CD4-positive, alpha-beta T cell treated with Interleukin-12 subunit alpha and Interleukin-12 subunit beta, for 1 hour (primary cell): ENCODE results near the gene NEK8.

ENCODE experiments used
- DNase-seq: peaks from one replicate; pipeline ENCODE4 v3.0.0-alpha.2; 2020

Gene NEK8

DNA sequence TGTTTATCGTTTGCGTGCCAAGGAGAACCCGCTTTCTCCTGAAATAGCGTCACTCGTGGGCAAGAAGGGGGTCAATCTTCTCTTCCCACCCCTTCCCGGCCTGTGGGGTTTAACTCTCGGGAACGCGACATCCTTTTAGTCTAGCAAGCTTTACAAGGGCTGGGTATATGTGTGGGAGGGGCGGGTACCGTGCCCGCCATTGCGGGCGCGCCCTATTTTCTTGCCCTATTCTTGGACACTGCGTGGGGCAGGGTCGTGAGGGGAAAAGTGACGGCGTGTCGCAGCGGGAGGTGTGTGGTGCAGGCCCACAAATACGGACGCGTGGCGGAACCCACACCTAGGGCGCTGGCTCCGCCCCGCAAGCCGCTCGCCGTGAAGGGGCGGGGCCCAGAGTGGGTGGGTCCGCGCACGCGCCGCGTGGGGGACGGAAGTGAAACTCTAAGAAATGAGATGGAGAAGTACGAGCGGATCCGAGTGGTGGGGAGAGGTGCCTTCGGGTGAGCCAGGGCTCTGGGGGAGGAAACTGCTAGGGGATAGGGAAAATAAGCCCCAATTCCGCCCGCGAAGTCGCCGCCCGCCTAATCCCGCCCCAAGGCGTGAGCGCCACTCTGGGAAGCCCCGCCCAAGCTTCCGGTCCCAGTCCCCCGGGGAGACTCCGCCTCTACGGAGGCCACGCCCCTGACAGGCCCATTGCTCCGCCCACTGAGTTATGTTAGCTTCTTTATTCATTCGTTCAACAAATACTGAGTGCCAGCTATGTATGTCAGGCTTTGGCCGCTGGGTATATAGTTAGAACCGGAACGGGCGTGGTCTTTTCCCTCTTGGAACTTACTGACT lies at the start of gene NEK8:
NEK8 (plus strand) TSS at position 425 of the 837 bp plus-strand sequence; CDS start at position 451, 26 bp downstream.
- peak; percentile 97 for DNase-seq

DNA sequence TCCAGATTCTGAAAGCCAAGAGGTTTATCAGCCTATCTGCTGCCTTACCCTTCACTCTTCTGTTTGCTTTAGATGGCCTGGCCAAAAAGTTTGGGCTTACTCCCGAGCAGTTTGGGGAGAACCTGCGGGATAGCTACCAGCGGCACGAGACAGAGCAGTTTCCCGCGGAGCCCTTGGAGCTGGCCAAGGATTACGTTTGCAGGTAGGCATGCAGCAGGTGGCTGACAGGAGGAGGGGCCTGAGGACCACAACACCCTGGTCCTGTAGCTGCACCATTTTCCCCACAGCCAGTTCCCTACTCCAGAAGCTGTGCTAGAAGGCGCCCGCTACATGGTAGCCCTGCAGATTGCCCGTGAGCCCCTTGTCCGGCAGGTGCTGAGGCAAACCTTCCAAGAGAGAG lies 45.9 kb upstream of the NEK8 start:
- no peak for DNase-seq

DNA sequence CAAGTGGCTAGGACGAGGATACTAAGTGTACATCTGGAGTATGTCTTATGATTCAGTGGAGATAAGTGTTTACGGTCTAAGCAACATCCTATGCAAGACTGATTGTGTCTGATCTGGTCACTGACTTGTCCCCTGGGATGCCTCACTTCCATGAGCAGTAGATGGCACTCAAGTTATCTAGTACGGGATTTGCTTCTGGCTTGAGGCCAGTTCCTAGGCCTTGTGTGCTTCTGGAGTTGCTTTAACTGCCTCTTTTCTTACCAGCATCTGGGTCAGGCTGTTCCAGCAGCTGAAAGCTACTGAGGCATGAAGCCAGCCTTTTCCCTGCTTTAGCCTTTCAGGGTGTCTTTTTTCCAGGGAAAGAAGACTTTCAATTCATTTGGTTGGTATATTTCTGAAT lies 43.6 kb upstream of the NEK8 start:
- no peak for DNase-seq

DNA sequence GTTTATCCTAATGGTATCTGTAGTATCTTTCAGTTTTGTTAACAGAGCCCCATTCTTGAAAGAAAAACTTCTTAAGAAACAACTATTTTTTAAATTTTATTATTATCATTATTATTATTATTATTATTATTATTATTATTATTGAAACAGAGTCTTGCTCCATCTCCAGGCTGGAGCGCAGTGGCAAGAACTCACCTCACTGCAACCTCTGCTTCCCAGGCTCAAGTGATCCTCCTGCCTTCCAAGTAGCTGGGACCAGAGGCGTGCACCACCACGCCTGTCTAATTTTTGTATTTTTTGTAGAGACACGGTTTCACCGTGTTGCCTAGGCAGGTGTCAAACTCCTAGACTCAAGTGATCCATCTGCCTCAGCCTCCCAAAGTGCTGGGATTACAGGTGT lies 43.2 kb upstream of the NEK8 start:
- no peak for DNase-seq

GRCh38 chr17:28686296-28686695 lies 42.3 kb upstream of the NEK8 start:
- DNase-seq: no peak

- DNase-seq: no peak
Measured at GRCh38 chr17:28688481-28688880, 40.1 kb upstream of the NEK8 start.

DNA sequence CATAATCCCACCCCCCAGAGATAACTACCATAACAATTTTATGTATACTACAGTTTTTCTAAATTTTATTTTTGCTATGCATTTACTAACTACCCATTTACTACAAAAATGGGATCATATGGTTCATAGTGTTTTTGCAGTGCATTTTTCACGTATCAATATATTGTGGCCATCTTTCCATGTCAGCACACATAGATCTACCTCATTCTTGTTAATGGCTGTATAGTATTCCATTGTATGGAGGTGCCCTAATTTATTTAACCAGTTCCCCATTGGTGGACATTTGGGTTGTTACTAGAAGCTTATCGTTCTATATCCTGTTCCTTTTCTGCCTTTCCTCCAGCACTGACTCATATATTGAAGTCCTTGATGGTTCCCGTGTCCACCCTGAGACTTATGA lies 39.6 kb upstream of the NEK8 start:
- DNase-seq: no peak

DNA sequence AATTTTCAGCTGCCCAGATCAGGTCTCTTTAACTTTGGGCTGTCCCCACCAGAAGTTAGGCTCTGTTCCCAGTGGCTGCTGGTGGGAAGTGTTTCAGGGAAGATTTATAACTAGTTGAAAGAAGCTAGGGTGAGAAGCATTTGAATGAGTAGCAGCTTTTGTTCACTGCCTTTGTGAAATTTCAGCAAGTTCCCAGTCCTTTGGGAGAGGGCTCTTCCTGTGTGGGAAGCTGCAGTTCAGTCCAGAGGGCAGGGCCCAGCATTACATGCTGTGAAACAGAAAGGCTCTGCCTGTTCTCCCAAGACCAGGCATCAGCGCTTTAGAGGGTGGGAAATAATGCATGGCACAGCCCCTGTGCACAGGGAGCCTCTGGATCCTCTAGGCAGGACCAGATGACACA lies 34.7 kb upstream of the NEK8 start:
- DNase-seq: no peak

- DNase-seq: no peak
Measured at GRCh38 chr17:28698253-28698941, 30.2 kb upstream of the NEK8 start.

DNA sequence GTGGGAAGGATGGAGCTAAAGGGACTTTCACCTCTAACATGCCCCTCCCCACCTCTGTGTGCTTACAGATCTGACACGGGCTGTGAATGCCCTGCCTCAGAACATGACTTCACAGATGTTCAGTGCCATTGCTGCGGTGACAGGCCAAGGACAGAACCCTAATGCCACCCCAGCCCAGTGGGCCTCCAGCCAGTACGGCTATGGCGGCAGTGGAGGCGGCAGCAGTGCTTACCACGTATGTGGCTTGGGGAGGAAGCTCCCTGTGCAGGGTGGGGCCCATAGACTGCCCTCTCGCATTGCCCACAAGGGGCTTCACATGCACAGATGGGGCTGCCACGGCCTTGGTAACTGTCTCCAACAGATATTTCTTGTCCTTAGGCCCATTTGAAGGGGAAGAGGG lies 28.3 kb upstream of the NEK8 start:
- no peak for DNase-seq

GRCh38 chr17:28700830-28701492 lies 27.6 kb upstream of the NEK8 start:
- DNase-seq: no peak

DNA sequence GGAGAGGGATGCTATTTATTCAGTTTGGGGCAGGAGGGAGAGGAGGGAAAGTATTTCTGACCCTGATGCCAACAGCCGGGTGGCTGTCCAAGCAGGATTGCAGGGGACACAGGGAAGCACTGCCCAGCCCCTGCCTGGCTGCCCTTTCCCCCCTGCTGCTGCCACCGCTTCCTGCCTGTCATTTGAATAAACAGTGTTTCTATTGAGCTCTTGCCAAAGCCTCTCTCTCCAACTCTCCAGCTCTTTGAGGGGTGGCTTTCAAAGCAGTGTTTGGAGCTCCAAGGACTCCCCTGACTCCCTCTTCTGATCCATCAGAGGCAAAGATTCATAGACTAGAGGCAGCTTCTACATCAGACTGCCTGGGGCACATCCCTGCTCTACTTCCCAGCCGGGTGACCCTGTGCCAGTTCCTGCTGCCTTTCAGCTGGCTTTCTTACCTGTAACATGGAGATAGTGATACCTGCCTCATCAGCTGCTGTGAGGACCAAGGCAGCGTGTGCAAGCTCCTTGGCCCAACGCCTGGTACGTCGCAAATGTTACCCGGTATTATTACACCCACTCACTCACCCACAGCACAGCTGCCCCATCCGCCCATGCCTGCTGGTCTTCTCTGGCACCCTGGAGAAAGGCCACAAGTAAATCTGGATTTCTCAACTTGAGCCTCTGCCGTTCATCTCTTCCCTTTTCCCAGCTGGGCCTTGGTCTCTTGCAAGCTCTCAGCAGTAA lies 26.4 kb upstream of the NEK8 start:
- no peak for DNase-seq

DNA sequence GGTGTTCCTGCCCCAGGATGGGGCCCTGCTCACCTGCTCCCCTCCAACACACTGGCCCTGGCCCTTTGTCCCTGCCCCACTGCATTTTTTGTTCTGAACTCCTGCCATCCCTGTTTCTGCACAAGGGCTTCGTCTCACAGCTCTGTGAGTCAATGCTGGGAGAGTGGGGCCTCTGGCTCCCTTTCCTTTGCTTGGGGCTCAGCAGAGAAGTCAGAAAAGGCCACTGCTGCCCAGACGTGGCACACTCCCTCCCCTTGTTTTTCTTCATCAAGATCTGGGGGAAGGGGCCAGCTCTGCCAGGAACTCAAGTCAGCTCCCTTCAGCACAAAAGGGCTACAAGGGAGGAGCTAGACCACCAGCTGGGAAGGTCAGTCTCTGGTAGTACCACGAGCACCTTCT lies 25.8 kb upstream of the NEK8 start:
- DNase-seq: no peak

DNA sequence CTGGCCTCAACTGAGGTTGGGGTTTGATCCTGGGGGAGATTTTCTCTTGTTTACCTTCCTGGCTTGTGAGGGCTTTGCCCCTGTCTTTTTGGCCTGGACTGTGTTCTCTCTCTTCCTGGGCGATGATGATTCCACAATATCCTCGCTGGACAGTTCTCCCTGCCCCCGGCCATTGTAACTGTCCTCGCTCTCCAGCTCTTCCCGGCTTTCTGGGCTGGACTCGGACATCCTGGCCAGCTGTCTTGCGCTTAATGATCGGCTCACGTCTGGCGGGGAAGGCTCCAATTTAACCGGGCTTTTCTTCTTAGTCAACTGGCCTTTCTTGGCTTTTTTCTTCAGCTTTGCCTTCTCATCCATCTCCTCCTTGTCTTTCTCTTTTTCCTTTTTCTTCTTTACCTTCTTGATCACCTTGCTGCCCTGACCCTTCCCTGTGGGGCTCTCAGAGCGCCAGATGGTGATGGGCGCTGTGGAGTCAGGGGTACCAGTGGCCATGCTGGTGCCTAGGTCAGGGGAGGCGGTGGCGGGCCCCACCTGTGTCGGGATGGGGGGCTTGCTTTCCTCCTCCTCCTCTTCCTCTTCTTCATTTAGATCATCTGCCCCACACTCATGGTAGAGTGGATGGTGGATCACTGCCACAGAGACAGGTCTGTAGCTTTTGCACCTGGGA lies 24.9 kb upstream of the NEK8 start:
- DNase-seq: no peak

DNA sequence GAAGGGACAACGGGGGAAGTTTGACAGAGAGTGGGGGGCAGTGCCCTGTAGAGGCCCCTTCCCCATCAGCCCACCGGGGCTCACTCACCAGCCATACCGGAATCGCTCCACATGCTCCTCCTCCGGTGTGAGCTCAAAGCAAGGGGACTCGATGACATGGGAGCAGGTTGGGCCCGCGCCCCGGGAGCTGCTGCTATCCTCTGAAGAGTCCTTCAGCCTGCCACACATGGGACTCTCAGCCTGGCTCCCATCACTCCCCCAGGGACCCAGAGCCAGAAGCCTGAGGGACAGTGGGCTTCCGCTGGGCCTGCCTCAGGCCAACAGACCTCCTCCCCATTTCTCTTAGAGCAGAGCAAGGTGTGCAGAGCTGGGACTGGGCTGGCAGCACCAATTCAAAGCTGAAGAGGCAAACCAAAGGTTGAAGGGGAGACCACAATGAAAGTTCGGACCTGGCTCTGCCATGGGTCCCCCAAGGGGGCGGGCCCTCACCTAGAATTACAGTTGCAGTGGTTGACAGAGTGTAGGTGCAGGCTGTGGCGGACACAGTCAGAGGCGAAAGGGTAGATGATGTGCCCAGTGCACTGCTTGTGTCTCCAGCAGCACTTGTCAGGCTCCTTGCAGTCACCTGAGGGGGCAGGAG lies 24.2 kb upstream of the NEK8 start:
- no peak for DNase-seq

- DNase-seq: no peak
Measured at GRCh38 chr17:28705074-28705659, 23.4 kb upstream of the NEK8 start.

DNA sequence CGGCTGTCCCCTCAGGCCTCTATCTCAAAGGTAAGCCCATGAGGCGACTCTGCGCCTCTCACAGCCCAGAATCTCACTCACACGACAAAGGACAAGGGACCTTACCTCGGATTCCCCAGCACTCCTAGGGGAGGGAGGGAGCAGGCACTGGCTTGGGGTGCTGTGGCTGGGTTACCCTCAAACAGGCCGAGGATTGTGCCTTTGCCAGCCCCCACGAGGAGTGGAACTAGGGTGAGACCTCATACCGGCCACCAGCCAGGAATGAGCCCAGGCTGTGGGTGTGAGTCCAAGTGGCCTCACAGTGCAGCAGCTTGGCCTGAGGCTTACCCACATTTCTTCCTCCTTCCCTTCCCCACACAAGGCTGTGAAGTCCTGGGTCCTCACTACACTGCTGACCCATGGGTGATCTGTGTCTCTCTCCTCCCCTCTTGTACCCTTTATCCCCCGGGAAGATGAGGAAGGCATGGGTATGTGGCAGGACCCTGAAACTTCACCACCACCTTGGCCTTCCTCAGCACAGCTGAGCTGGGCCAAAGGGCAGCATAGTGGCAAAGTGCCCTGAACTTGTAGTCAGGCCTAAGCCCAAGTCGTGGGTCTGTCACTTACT lies 22.8 kb upstream of the NEK8 start:
- DNase-seq: no peak

DNA sequence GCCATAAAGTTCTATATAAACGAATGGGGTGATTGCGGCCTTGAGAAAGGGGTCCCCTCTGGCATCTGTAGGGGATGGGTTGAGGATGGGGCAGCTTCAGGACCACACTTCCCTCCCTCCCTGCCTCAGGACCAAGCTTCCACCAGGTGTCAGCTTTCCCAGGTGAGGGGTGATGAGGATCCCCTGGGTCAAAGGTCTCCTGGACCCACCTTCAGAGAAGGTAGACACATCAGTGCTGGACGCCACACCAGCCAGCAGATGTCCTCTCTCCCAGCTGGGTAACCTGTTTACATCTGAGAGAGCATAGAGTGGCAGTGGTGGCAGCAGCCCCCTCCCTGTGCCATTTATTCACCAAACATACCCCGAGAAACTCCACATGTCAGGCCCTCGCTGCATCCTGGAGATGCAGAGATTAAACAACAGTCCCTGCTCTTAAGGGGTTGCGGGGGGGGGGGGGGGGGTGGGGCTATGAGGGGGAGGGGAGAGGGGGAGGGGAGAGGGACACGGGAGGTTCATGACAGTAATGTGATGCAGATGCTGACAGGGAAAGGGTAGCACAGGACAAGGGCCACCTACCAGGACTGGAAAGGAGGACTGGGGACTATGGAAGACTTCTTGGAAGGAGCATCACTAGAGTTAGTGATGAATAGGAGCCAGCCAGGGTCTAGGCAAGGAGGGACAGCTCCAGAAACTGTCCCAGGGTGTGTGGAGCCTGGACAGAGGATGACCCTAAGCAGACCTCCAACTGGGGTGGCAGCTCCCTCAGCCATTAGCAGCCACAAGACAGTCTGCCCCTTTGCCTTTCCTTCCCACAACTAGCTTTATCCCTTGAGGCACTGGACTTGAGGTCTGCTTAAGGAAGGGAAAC lies 21.9 kb upstream of the NEK8 start:
- DNase-seq: no peak

- no peak for DNase-seq
Measured at GRCh38 chr17:28707339-28707720, 21.3 kb upstream of the NEK8 start.
